Sigmoid colon (tissue), 4 donors: ENCODE results near the gene UVRAG.

Experiments
- POLR2A ChIP-seq, 2 donors: fragments of 450-650 bp; IDR thresholded peaks; one replicate each; pipeline ENCODE4 v1.6.1; 2016; ENCODE audit warnings: antibody characterized with exemption in 2 of 2, mild to moderate bottlenecking in 2 of 2, moderate library complexity in 2 of 2
- POLR2AphosphoS5 ChIP-seq, 4 donors: sonication (generic); formaldehyde crosslinking; IDR thresholded peaks; one replicate each; pipeline ENCODE4 v1.6.1; 2017; ENCODE audit warnings: antibody characterized with exemption in 4 of 4

DNA sequence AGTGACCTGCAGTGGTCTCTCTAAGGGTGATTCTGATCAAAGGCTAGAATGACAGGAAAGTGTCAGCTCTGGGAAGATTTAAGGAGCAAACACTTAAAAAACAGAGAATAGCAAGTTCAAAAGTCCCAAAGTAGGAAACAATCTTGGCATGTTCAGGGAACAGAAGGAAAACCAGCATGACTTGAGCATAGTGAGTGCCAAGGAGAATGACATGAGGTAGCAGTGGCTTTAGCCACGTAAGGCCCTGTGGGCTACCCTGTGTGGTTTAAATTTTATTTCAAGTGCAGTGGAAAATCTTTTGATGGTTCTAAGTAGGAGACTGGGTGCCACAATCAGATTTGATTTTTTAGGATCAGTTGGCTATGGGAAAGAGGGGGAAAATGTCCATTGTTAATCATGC is 241.9 kb downstream of the UVRAG start:
- TF ChIP-seq POLR2AphosphoS5 (IDR thresholded peaks at IDR 0.05) = no peak
- TF ChIP-seq POLR2A (IDR thresholded peaks at IDR 0.05) = no peak
